Uterus (tissue), 4 donors: ENCODE measurements around the gene HLCS. TPM values are rescaled to one million over a fixed set of nuclear protein-coding genes. Genes with fewer than 3 reads are reported as not detected.

Experiments
- DNase-seq, 2 donors: peaks; one replicate each; pipeline ENCODE4 v3.0.0-alpha.2; 2019 to 2020
- H3K27ac ChIP-seq, 2 donors: fragments of 200-600 bp; sonication (generic); 1 replicate in 1 of 2; 2 replicates in 1 of 2; pipeline ENCODE4 v1.5.1; 2016 to 2018
- H3K27me3 ChIP-seq, 2 donors: fragments of 200-600 bp; sonication (generic); one replicate each; pipeline ENCODE4 v1.5.1; 2018 to 2019; ENCODE audit warnings: control low read depth in 1 of 2
- H3K36me3 ChIP-seq, 2 donors: fragments of 200-600 bp; sonication (generic); one replicate each; pipeline ENCODE4 v1.5.1; 2019; ENCODE audit warnings: control low read depth in 1 of 2
- H3K4me1 ChIP-seq, 2 donors: fragments of 200-600 bp; sonication (generic); one replicate each; pipeline ENCODE4 v1.5.1; 2018 to 2019; ENCODE audit warnings: control low read depth in 1 of 2
- H3K4me3 ChIP-seq, 2 donors: fragments of 200-600 bp; sonication (generic); 1 replicate in 1 of 2; 2 replicates in 1 of 2; pipeline ENCODE4 v1.5.1; 2018 to 2019; ENCODE audit warnings: mild to moderate bottlenecking in 1 of 2
- H3K9me3 ChIP-seq, 2 donors: fragments of 200-600 bp; sonication (generic); one replicate each; pipeline ENCODE4 v1.5.1; 2019; ENCODE audit warnings: control low read depth in 1 of 2
- CTCF ChIP-seq, 4 experiments: fragments of 200-600 bp in 2 of 4; fragments of 450-650 bp in 2 of 4; sonication (generic) in 2 of 4; IDR thresholded peaks; one replicate each; pipeline ENCODE4 v1.5.1; 2016 to 2019; ENCODE audit warnings: antibody characterized with exemption in 4 of 4, mild to moderate bottlenecking in 2 of 4, moderate library complexity in 1 of 4
- POLR2A ChIP-seq, 2 donors: fragments of 450-650 bp; IDR thresholded peaks; one replicate each; pipeline ENCODE4 v1.6.1; 2016; ENCODE audit warnings: antibody characterized with exemption in 2 of 2, mild to moderate bottlenecking in 1 of 2, moderate library complexity in 1 of 2
- intact Hi-C: fragments of 100-400 bp; cut with DNase I; formaldehyde crosslinking; loops from one replicate; pipeline ENCODE4 v1.15.1; 2023; ENCODE audit warnings: low total_unique reads
- total RNA-seq, 4 donors: library from RNA; depleted of rRNA in 3 of 4; stranded (reverse); fragments of >200 nt in 3 of 4; gene quantifications; one replicate each; pipeline versions ENCODE4 v1.1.0 to v1.2.4, GENCODE V29; 2014 to 2023
- donor health status: DM: yes; HTN: yes; CAD: no.

HLCS gene
- total RNA-seq, 4 donors from 2014 or later = 3.8 to 31.4 (median 15.4) TPM

- H3K4me3 ChIP-seq = no peak overlapping the region
- peaks cover 0 to 7% of the 10 kb centered on the region in 2 donors for H3K27me3 ChIP-seq
- no peak overlapping the region for H3K27ac ChIP-seq
- intact Hi-C loops = no loop called here
- no peak for TF ChIP-seq CTCF (IDR thresholded peaks at IDR 0.05)
- no peak for TF ChIP-seq POLR2A (IDR thresholded peaks at IDR 0.05)
- no peak for DNase-seq
- H3K4me1 ChIP-seq = peaks cover 0 to 4% of the 10 kb centered on the region in 2 donors
- H3K36me3 ChIP-seq = no peaks in the 10 kb centered on the region
- H3K9me3 ChIP-seq = no peaks in the 10 kb centered on the region
Observed at GRCh38 chr21:36745459-36745858, 221.0 kb downstream of the HLCS start.

GRCh38 chr21:36744560-36745231 is 221.8 kb downstream of the HLCS start:
- Histone ChIP-seq H3K27me3 (peaks cover 0 to 7% of the 10 kb centered on the region in 2 donors), H3K4me3 (no peak overlapping the region), H3K4me1 (peaks cover 0 to 4% of the 10 kb centered on the region in 2 donors), H3K36me3 (no peaks in the 10 kb centered on the region), H3K9me3 (no peaks in the 10 kb centered on the region), H3K27ac (no peak overlapping the region)
- intact Hi-C loops = no loop called here
- no peak for DNase-seq
- no peak for TF ChIP-seq CTCF (IDR thresholded peaks at IDR 0.05)
- TF ChIP-seq POLR2A (IDR thresholded peaks at IDR 0.05) = no peak

GRCh38 chr21:36744190-36744559 is 222.3 kb downstream of the HLCS start:
- Histone ChIP-seq H3K4me3 (no peak overlapping the region), H3K4me1 (peaks cover 0 to 4% of the 10 kb centered on the region in 2 donors), H3K27ac (no peak overlapping the region), H3K9me3 (no peaks in the 10 kb centered on the region), H3K36me3 (no peaks in the 10 kb centered on the region), H3K27me3 (peaks cover 0 to 7% of the 10 kb centered on the region in 2 donors)
- intact Hi-C loops = no loop called here
- no peak for DNase-seq
- no peak for TF ChIP-seq POLR2A (IDR thresholded peaks at IDR 0.05)
- TF ChIP-seq CTCF (IDR thresholded peaks at IDR 0.05) = no peak

- no peak for DNase-seq
- no peak for TF ChIP-seq POLR2A (IDR thresholded peaks at IDR 0.05)
- no peak for TF ChIP-seq CTCF (IDR thresholded peaks at IDR 0.05)
- Histone ChIP-seq H3K9me3 (no peaks in the 10 kb centered on the region), H3K27me3 (peaks cover 0 to 5% of the 10 kb centered on the region in 2 donors), H3K36me3 (no peaks in the 10 kb centered on the region), H3K4me1 (peaks cover 0 to 4% of the 10 kb centered on the region in 2 donors), H3K4me3 (no peak overlapping the region), H3K27ac (no peak overlapping the region)
- intact Hi-C loops = no loop called here
Observed at GRCh38 chr21:36743446-36743845, 223.0 kb downstream of the HLCS start.

- no peak for TF ChIP-seq POLR2A (IDR thresholded peaks at IDR 0.05)
- no peak for TF ChIP-seq CTCF (IDR thresholded peaks at IDR 0.05)
- DNase-seq = no peak
- no peak overlapping the region for H3K27ac ChIP-seq
- H3K9me3 ChIP-seq = no peaks in the 10 kb centered on the region
- H3K4me3 ChIP-seq = no peak overlapping the region
- H3K4me1 ChIP-seq = peaks cover 0 to 1% of the 10 kb centered on the region in 2 donors
- intact Hi-C loops = no loop called here
- H3K36me3 ChIP-seq = no peaks in the 10 kb centered on the region
- peaks cover 0 to under 1% of the 10 kb centered on the region in 2 donors for H3K27me3 ChIP-seq
Observed at GRCh38 chr21:36743008-36743407, 223.5 kb downstream of the HLCS start.
